ENCODE data around the gene MSS51. TPM values are rescaled to one million over a fixed set of nuclear protein-coding genes. Genes with fewer than 3 reads are reported as not detected.

Gene MSS51
- total RNA-seq, 1 donor from 2014 or later, result 2.8 TPM

GRCh38 chr10:73376679-73377078 is 56.7 kb downstream of the MSS51 start:
- DNase-seq (ENCODE audit: extremely low spot score, unreplicated experiment), result no peak
- Mint-ChIP-seq H3K4me3 (no peak overlapping the region), H3K27me3 (no peaks in the 10 kb centered on the region), H3K36me3 (peaks cover 21% of the 10 kb centered on the region), H3K4me1 (ENCODE audit: unreplicated experiment) (no peaks in the 10 kb centered on the region), H3K27ac (no peak overlapping the region), H3K9me3 (no peaks in the 10 kb centered on the region)
- TF ChIP-seq CTCF (conservative IDR thresholded peaks at IDR 0.05), result no peak

Other genes starting within 250 kb of the MSS51 start
- gene DNAJC9, start 186.3 kb downstream of the MSS51 start, total RNA-seq (ENCODE audit: low replicate concordance), result 28.6 and 41.8 TPM in 2 replicates
- 107 and 115 TPM in 2 replicates for gene MRPS16, start 180.9 kb downstream of the MSS51 start, total RNA-seq (ENCODE audit: low replicate concordance)
- 4.9 and 9.7 TPM in 2 replicates for gene CFAP70, start 74.7 kb downstream of the MSS51 start, total RNA-seq (ENCODE audit: low replicate concordance)
- gene ANXA7, start 19.5 kb downstream of the MSS51 start, total RNA-seq (ENCODE audit: low replicate concordance), result 60.6 and 72.5 TPM in 2 replicates
- 34.8 and 42.4 TPM in 2 replicates for gene PPP3CB, start 62.5 kb upstream of the MSS51 start, total RNA-seq (ENCODE audit: low replicate concordance)
- 45.5 and 54.5 TPM in 2 replicates for gene USP54, start 157.8 kb upstream of the MSS51 start, total RNA-seq (ENCODE audit: low replicate concordance)
- gene MYOZ1, start 207.9 kb upstream of the MSS51 start, total RNA-seq (ENCODE audit: low replicate concordance), result 0.36 and 0.82 TPM in 2 replicates
- 0.27 TPM in 1 of 2 replicates, not detected in the other for gene SYNPO2L, start 222.5 kb upstream of the MSS51 start, total RNA-seq (ENCODE audit: low replicate concordance)